Measurements from ENCODE around the gene CFAP20DC.
"Not testable (repeated sequence)": the region's sequence is repeated elsewhere in the genome, so short reads cannot be mapped to it uniquely, and the experiment has no call there.

The CFAP20DC gene

GRCh38 chr3:59017617-59017984 lies 32.2 kb downstream of the CFAP20DC start:
- no peak for DNase-seq (ENCODE audit: low read depth in 2 of 2)

GRCh38 chr3:59016930-59017616 lies 32.8 kb downstream of the CFAP20DC start:
- no peak for DNase-seq (ENCODE audit: low read depth in 2 of 2)

- DNase-seq (ENCODE audit: low read depth in 2 of 2) = no peak
These were observed 36.2 kb downstream of the CFAP20DC start for GRCh38 chr3:59013611-59014010.

- DNase-seq (ENCODE audit: low read depth in 2 of 2) = no peak
These were observed 42.9 kb downstream of the CFAP20DC start for GRCh38 chr3:59006634-59007517.

- no peak for DNase-seq (ENCODE audit: low read depth in 2 of 2)
These were observed 48.1 kb downstream of the CFAP20DC start for GRCh38 chr3:59001675-59002074.

GRCh38 chr3:58999774-59000160 lies 50.1 kb downstream of the CFAP20DC start:
- no peak for DNase-seq (ENCODE audit: low read depth in 2 of 2)

- no peak for DNase-seq (ENCODE audit: low read depth in 2 of 2)
These were observed 50.6 kb downstream of the CFAP20DC start for GRCh38 chr3:58999134-58999773.

- DNase-seq (ENCODE audit: low read depth in 2 of 2) = no peak
These were observed 51.2 kb downstream of the CFAP20DC start for GRCh38 chr3:58998476-58999117.

GRCh38 chr3:58996730-58997129 lies 53.1 kb downstream of the CFAP20DC start:
- DNase-seq (ENCODE audit: low read depth in 2 of 2) = no peak

- no peak for DNase-seq (ENCODE audit: low read depth in 2 of 2)
These were observed 55.0 kb downstream of the CFAP20DC start for GRCh38 chr3:58994746-58995330.

- no peak for DNase-seq (ENCODE audit: low read depth in 2 of 2)
These were observed 56.3 kb downstream of the CFAP20DC start for GRCh38 chr3:58993547-58993946.

GRCh38 chr3:58991623-58992022 lies 58.2 kb downstream of the CFAP20DC start:
- DNase-seq (ENCODE audit: low read depth in 2 of 2) = no peak

- DNase-seq (ENCODE audit: low read depth in 2 of 2) = no peak
These were observed 58.8 kb downstream of the CFAP20DC start for GRCh38 chr3:58991026-58991425.

GRCh38 chr3:58989955-58990354 lies 59.9 kb downstream of the CFAP20DC start:
- no peak for DNase-seq (ENCODE audit: low read depth in 2 of 2)

GRCh38 chr3:58989163-58989562 lies 60.7 kb downstream of the CFAP20DC start:
- no peak for DNase-seq (ENCODE audit: low read depth in 2 of 2)

- DNase-seq (ENCODE audit: low read depth in 2 of 2) = no peak
These were observed 61.8 kb downstream of the CFAP20DC start for GRCh38 chr3:58988041-58988440.

GRCh38 chr3:58986654-58987053 lies 63.2 kb downstream of the CFAP20DC start:
- DNase-seq (ENCODE audit: low read depth in 2 of 2) = no peak

GRCh38 chr3:58979840-58980239 lies 70.0 kb downstream of the CFAP20DC start:
- DNase-seq (ENCODE audit: low read depth in 2 of 2) = no peak

GRCh38 chr3:58973796-58974195 lies 76.0 kb downstream of the CFAP20DC start:
- no peak for DNase-seq (ENCODE audit: low read depth in 2 of 2)

- not testable (repeated sequence) for DNase-seq (ENCODE audit: low read depth in 2 of 2)
These were observed 82.0 kb downstream of the CFAP20DC start for GRCh38 chr3:58967866-58968265.

- no peak for DNase-seq (ENCODE audit: low read depth in 2 of 2)
These were observed 84.0 kb downstream of the CFAP20DC start for GRCh38 chr3:58965865-58966264.

All from stimulated activated CD8-positive, alpha-beta memory T cell treated with anti-CD3 and anti-CD28 coated beads, Interleukin-2, amount 100 ng/mL, for 48 hours (primary cell).